HepG2 (cell line): ENCODE results near the gene RUNDC1. TPM values are rescaled to one million over a fixed set of nuclear protein-coding genes. Genes with fewer than 3 reads are reported as not detected.

Experiments
- ASH2L ChIP-seq: fragments of 300-600, 200-600 bp; sonication (generic); IDR thresholded peaks from 2 replicates; pipeline ENCODE4 v1.7.0; 2017; ENCODE audit warnings: low read depth, mild to moderate bottlenecking, moderate library complexity, mixed read lengths, low read length; ENCODE audit not compliant: insufficient read length
- CEBPG ChIP-seq: IDR thresholded peaks from 2 replicates; pipeline ENCODE4 v1.6.1; 2016
- FOXO1 ChIP-seq: sonication (generic); formaldehyde crosslinking; IDR thresholded peaks from 2 replicates; pipeline ENCODE4 v1.4.0; 2020; ENCODE audit warnings: missing genetic modification reagents
- JARID2 ChIP-seq: sonication (generic); formaldehyde crosslinking; IDR thresholded peaks from 2 replicates; pipeline ENCODE4 v1.8.1; 2023; ENCODE audit warnings: missing genetic modification reagents, inconsistent platforms; ENCODE audit not compliant: insufficient replicate concordance
- KLF6 ChIP-seq: IDR thresholded peaks from 2 replicates; pipeline ENCODE4 v1.8.0; 2016; ENCODE audit warnings: missing biosample characterization, missing genetic modification reagents
- KLF9 ChIP-seq: IDR thresholded peaks from 2 replicates; pipeline ENCODE4 v1.6.1; 2016; ENCODE audit warnings: low read depth
- POLR2A ChIP-seq, 2 experiments: IDR thresholded peaks; 2 replicates each; pipeline ENCODE4 v1.6.1; 2011; ENCODE audit warnings: low read depth in 2 of 2, low read length in 2 of 2, mild to moderate bottlenecking in 1 of 2, moderate library complexity in 1 of 2; ENCODE audit not compliant: insufficient read depth in 1 of 2
- RORA ChIP-seq: sonication (generic); formaldehyde crosslinking; IDR thresholded peaks from 2 replicates; pipeline ENCODE4 v1.5.0; 2020; ENCODE audit warnings: mild to moderate bottlenecking, missing genetic modification reagents, moderate library complexity
- SAP130 ChIP-seq: IDR thresholded peaks from 2 replicates; pipeline ENCODE4 v1.6.1; 2016; ENCODE audit warnings: low read depth
- SMAD9 ChIP-seq: sonication (generic); formaldehyde crosslinking; IDR thresholded peaks from 2 replicates; pipeline ENCODE4 v1.5.1; 2020; ENCODE audit warnings: mild to moderate bottlenecking, missing genetic modification reagents
- SOX6 ChIP-seq, 2 experiments: fragments of 450-650 bp in 1 of 2; sonication (generic) in 1 of 2; formaldehyde crosslinking in 1 of 2; IDR thresholded peaks; 2 replicates each; pipeline versions ENCODE4 v1.4.0 to v1.6.1; 2017 to 2020; ENCODE audit warnings: antibody characterized with exemption in 1 of 2, mild to moderate bottlenecking in 1 of 2, missing genetic modification reagents in 1 of 2
- SP1 ChIP-seq, 2 experiments: fragments of 450-650 bp in 1 of 2; sonication (generic) in 1 of 2; formaldehyde crosslinking in 1 of 2; IDR thresholded peaks; 2 replicates each; pipeline versions ENCODE4 v1.4.0 to v1.6.1; 2016 to 2020; ENCODE audit warnings: missing genetic modification reagents in 1 of 2
- ZNF672 ChIP-seq: sonication (generic); formaldehyde crosslinking; IDR thresholded peaks from 2 replicates; pipeline ENCODE4 v1.8.1; 2022; ENCODE audit warnings: missing genetic modification reagents
- ZNF703 ChIP-seq: sonication (generic); formaldehyde crosslinking; IDR thresholded peaks from 2 replicates; pipeline ENCODE4 v1.5.1; 2020; ENCODE audit warnings: missing genetic modification reagents, mild to moderate bottlenecking, moderate library complexity, borderline replicate concordance
- polyA plus RNA-seq, 8 experiments: library from polyadenylated mRNA; depleted of rRNA in 3 of 8; stranded (reverse) in 7 of 8; unstranded in 1 of 8; fragments of >200 nt; fragmentation: Illumina TruSeq in 4 of 8; extraction: Trizol in 4 of 8; gene quantifications; 2 replicates each; pipeline versions ENCODE4 v1.2.1 to v1.2.3, GENCODE V29; 2011 to 2016; ENCODE audit warnings: low read depth in 4 of 8, missing spikeins in 1 of 8, mixed read lengths in 1 of 8; ENCODE audit not compliant: insufficient read depth in 1 of 8
- total RNA-seq, 5 experiments: library from RNA; depleted of rRNA; stranded (reverse); fragments of >200 nt; fragmentation: Illumina TruSeq; extraction: Trizol; gene quantifications; 2 replicates each; pipeline ENCODE4 v1.2.3, GENCODE V29; 2016; ENCODE audit warnings: low read depth in 1 of 5
- TF ChIP-seq, protein P1 (sequence below): sonication (generic); formaldehyde crosslinking; IDR thresholded peaks from 2 replicates; pipeline ENCODE4 v1.4.0; 2020; ENCODE audit warnings: missing genetic modification reagents
- TF ChIP-seq, protein P2 (sequence below): sonication (generic); formaldehyde crosslinking; IDR thresholded peaks from 2 replicates; pipeline ENCODE4 v1.9.0; 2022; ENCODE audit warnings: low read depth, missing genetic modification reagents
- TF ChIP-seq, protein P3 (sequence below): sonication (generic); formaldehyde crosslinking; IDR thresholded peaks from 2 replicates; pipeline ENCODE4 v1.4.0; 2020; ENCODE audit warnings: missing genetic modification reagents
- TF ChIP-seq, protein P4 (sequence below): sonication (generic); formaldehyde crosslinking; IDR thresholded peaks from 2 replicates; pipeline ENCODE4 v1.4.0; 2020; ENCODE audit warnings: missing genetic modification reagents, mild to moderate bottlenecking, borderline replicate concordance
- TF ChIP-seq, protein P5 (sequence below): IDR thresholded peaks from 2 replicates; pipeline ENCODE4 v1.6.1; 2016; ENCODE audit warnings: low read depth

The RUNDC1 gene
- total and polyA plus RNA-seq, 2 of the 13 experiments (the other 11 are each of a cell fraction or from before 2014, with no cell fraction given) = 10.3 to 11.4 TPM

DNA sequence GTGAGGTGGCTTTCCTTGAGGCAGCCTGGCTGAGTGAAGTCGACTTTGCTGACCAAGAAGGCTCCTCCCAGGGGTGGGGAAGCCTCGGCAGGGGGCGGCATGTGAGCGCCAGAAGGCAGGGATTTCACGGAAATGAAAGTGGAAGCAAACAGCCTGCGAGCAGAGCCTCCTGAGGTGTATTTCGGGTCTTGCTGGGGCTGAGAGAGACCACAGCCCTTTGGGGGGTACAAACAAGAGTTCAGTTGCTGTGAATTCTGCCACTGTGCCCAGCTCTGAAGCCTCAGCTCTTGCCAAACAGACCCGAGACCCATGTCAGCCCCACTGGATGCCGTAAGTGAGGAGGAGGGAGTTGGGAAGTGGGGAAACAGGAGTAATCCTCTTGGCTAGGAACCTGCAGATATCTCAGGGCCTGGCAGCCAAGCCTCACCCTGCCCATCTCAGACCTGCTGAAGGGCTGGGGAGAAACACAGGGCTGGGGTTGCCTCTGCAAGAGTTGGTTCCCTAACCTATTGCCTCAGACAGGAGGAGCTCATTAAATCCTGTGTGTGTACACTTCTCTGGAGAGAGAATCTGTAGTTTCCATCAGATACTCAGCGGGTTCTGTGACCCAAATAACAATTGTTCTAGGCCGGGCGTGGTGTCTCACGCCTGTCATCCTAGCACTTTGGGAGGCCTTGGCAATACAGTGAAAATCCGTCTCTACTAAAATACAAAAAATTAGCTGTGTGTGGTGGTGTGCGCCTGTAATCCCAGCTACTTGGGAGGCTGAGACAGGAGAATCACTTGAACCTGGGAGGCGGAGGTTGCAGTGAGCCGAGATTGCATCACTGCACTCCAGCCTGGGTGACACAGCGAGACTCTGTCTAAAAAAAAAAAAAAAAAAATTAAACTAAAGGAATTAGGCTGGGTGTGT lies 26.5 kb downstream of the RUNDC1 start, which contains the start of gene IFI35 (continued):
- TF ChIP-seq, protein P1, sequence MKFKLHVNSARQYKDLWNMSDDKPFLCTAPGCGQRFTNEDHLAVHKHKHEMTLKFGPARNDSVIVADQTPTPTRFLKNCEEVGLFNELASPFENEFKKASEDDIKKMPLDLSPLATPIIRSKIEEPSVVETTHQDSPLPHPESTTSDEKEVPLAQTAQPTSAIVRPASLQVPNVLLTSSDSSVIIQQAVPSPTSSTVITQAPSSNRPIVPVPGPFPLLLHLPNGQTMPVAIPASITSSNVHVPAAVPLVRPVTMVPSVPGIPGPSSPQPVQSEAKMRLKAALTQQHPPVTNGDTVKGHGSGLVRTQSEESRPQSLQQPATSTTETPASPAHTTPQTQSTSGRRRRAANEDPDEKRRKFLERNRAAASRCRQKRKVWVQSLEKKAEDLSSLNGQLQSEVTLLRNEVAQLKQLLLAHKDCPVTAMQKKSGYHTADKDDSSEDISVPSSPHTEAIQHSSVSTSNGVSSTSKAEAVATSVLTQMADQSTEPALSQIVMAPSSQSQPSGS (CRISPR knock-in tag) = no peak; the same call in 1 of the 2 replicates
- peak; percentile 81 for TF ChIP-seq SAP130 (CRISPR knock-in tag)
- peak; percentile 93 for TF ChIP-seq ASH2L
- no peak for TF ChIP-seq JARID2 (CRISPR knock-in tag)
- TF ChIP-seq ZNF703 (CRISPR knock-in tag) = no peak
- no peak for TF ChIP-seq KLF9 (CRISPR knock-in tag)
- TF ChIP-seq CEBPG (CRISPR knock-in tag) = peak; percentile 68; the same call in 1 of the 2 replicates
- TF ChIP-seq SP1 (IDR thresholded peaks at IDR 0.05) = no peak
- no peak for TF ChIP-seq SP1 (CRISPR knock-in tag; IDR thresholded peaks at IDR 0.05)
- TF ChIP-seq, protein P2, sequence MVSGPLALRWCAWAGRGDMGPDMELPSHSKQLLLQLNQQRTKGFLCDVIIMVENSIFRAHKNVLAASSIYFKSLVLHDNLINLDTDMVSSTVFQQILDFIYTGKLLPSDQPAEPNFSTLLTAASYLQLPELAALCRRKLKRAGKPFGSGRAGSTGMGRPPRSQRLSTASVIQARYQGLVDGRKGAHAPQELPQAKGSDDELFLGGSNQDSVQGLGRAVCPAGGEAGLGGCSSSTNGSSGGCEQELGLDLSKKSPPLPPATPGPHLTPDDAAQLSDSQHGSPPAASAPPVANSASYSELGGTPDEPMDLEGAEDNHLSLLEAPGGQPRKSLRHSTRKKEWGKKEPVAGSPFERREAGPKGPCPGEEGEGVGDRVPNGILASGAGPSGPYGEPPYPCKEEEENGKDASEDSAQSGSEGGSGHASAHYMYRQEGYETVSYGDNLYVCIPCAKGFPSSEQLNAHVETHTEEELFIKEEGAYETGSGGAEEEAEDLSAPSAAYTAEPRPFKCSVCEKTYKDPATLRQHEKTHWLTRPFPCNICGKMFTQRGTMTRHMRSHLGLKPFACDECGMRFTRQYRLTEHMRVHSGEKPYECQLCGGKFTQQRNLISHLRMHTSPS (CRISPR knock-in tag) = no peak
- TF ChIP-seq RORA = no peak
- TF ChIP-seq SOX6 (IDR thresholded peaks at IDR 0.05) = no peak
- peak; percentile 45; the same call in 1 of the 2 replicates for TF ChIP-seq SOX6 (CRISPR knock-in tag; IDR thresholded peaks at IDR 0.05)
- TF ChIP-seq, protein P3, sequence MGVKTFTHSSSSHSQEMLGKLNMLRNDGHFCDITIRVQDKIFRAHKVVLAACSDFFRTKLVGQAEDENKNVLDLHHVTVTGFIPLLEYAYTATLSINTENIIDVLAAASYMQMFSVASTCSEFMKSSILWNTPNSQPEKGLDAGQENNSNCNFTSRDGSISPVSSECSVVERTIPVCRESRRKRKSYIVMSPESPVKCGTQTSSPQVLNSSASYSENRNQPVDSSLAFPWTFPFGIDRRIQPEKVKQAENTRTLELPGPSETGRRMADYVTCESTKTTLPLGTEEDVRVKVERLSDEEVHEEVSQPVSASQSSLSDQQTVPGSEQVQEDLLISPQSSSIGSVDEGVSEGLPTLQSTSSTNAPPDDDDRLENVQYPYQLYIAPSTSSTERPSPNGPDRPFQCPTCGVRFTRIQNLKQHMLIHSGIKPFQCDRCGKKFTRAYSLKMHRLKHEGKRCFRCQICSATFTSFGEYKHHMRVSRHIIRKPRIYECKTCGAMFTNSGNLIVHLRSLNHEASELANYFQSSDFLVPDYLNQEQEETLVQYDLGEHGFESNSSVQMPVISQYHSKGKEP (CRISPR knock-in tag) = no peak
- peak; percentile 33; the same call in 1 of the 2 replicates for TF ChIP-seq FOXO1
- peak; percentile 38; the same call in 1 of the 2 replicates for TF ChIP-seq KLF6
- TF ChIP-seq, protein P4, sequence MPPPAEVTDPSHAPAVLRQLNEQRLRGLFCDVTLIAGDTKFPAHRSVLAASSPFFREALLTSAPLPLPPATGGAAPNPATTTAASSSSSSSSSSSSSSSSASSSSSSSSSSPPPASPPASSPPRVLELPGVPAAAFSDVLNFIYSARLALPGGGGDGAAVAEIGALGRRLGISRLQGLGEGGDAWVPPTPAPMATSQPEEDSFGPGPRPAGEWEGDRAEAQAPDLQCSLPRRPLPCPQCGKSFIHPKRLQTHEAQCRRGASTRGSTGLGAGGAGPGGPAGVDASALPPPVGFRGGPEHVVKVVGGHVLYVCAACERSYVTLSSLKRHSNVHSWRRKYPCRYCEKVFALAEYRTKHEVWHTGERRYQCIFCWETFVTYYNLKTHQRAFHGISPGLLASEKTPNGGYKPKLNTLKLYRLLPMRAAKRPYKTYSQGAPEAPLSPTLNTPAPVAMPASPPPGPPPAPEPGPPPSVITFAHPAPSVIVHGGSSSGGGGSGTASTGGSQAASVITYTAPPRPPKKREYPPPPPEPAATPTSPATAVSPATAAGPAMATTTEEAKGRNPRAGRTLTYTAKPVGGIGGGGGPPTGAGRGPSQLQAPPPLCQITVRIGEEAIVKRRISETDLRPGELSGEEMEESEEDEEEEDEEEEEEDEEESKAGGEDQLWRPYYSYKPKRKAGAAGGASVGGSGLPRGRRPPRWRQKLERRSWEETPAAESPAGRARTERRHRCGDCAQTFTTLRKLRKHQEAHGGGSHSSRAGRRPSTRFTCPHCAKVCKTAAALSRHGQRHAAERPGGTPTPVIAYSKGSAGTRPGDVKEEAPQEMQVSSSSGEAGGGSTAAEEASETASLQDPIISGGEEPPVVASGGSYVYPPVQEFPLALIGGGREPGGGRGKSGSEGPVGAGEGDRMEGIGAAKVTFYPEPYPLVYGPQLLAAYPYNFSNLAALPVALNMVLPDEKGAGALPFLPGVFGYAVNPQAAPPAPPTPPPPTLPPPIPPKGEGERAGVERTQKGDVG (CRISPR knock-in tag) = 0 out of 2 replicates have a peak, but pooled peaks have one; percentile 17
- no peak for TF ChIP-seq ZNF672
- TF ChIP-seq POLR2A (IDR thresholded peaks at IDR 0.05; ENCODE audit: insufficient read depth in 1 of 2, low read depth in 2 of 2, low read length in 2 of 2) = peak; percentile 75 to 76
- no peak for TF ChIP-seq SMAD9 (CRISPR knock-in tag)
- TF ChIP-seq, protein P5, sequence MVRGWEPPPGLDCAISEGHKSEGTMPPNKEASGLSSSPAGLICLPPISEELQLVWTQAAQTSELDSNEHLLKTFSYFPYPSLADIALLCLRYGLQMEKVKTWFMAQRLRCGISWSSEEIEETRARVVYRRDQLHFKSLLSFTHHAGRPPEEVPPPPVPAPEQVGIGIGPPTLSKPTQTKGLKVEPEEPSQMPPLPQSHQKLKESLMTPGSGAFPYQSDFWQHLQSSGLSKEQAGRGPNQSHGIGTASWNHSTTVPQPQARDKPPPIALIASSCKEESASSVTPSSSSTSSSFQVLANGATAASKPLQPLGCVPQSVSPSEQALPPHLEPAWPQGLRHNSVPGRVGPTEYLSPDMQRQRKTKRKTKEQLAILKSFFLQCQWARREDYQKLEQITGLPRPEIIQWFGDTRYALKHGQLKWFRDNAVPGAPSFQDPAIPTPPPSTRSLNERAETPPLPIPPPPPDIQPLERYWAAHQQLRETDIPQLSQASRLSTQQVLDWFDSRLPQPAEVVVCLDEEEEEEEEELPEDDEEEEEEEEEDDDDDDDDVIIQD (CRISPR knock-in tag) = no peak
